SK-N-MC (cell line): ENCODE measurements around the gene RELN.

Source experiments
- EZH2 ChIP-seq: fragments of 200-600 bp; sonication (generic); IDR thresholded peaks from one replicate; pipeline ENCODE4 v1.6.1; 2017; ENCODE audit warnings: antibody characterized with exemption
- POLR2AphosphoS5 ChIP-seq: IDR thresholded peaks from 2 replicates; pipeline ENCODE4 v1.6.1; 2012; ENCODE audit warnings: mild to moderate bottlenecking, low read depth, low read length, borderline replicate concordance

GRCh38 chr7:103773726-103774125, 215.7 kb downstream of the RELN start:
- TF ChIP-seq POLR2AphosphoS5 (no peak), EZH2 (no peak)
